HG03103 (cell line): ENCODE measurements around the gene FAM53B.

Experiments
- ATAC-seq: cut with Tn5 transposase; IDR thresholded peaks from one replicate; pipeline ENCODE4 v1.9.1; 2021; ENCODE audit warnings: low read depth; ENCODE audit not compliant: unreplicated experiment

FAM53B gene

DNA sequence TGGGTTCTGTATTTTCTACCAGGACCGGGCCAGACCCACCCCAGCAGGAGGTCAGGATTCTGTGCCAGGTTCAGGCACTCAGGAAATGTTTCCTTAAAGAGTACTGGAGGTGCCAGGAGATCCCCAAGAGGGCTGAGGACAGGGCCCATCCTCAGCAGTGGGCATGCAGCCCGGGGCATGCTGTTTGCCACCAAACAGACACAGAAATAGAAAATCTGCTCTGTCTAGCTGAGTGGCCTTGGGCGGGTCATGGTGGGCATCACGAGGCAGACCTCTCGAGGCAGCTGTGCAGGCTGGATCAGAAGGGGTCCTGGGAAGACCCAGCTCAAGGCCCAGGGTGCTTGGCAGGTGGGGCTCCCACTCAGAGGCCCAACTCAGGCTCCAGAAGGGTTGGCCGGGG lies 105.0 kb downstream of the FAM53B start:
- no peak for ATAC-seq

DNA sequence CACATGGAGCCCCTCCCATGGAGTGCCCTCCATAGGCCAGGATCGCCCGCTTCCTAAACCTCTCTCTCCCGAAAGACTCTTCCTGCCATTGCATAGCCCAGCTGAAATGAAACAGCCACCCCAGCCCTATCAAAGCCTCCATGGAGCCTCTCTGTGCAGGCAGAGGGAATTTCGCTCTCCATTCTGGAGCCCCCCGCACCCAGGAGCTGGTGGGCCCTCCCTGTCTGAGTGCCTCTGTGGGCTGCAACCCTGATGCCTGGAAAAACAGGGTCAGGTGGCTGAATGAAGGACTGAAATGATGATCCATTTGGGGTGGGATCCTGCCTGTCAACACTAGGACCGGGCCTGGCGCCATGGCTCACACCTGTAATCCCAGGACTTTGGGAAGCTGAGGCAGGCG lies 106.4 kb downstream of the FAM53B start:
- ATAC-seq = no peak

DNA sequence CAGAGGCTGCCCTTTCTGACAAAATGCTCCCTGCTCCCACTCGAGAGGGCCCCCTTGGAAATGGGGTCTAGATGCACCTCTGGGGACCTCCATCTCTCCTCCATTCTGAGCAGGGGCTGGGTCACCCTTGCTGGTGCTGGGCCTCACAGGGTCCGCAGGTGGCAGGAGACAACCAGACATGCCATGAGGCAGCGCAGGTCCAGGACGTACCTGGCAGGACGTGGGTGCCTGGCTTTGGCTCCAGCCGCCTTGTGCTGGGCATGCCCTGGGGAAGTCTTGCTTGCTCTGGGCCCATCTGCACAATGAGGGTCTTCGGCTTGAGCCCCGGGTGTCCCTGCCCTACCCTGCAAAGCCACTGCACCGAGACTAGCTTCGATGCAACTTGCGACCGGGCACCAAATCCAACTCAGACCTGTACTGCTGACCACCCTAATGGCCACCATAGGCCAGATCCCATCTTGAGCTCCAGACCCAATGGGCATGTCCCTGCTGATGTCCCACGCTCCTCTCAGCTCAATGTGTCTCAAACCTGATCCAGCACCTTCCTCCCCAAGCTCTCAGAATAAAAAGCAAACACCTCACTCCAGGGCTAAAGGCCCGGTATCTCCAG lies 107.0 kb downstream of the FAM53B start:
- ATAC-seq = no peak

DNA sequence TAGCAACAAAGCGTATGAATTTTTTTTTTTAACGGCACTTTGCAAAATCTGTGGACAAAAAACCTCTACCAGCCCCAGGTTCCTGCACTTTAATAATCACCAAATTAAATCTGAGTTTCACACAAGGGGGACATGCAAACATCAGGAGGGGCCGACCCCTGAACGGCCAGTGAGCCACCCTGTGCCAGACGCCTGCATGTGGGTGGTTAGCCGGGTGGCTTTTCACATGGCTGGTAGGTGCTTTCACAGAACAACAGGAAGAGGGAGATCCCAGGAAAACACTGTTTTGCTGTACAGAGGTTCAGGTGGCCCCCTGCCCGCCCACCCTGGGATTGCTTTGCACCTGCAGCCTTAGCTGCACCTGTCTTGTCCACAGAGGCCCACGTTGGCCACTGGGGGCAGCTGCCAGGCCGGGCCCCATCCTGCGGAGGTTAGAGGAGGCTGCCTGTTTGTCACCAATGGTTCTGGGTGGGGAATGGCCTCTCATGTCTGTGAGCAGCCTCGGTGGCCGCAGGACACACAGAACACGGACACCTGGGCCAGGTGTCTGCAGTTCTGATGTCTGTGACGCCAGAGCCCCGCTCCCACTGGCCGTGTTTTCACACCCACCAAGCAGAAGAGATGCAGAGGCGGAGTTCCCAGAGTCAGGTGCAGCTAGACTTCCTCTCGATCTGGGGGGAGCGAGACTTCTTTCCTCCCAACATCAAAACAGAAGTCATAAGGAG lies 107.7 kb downstream of the FAM53B start:
- ATAC-seq = no peak

DNA sequence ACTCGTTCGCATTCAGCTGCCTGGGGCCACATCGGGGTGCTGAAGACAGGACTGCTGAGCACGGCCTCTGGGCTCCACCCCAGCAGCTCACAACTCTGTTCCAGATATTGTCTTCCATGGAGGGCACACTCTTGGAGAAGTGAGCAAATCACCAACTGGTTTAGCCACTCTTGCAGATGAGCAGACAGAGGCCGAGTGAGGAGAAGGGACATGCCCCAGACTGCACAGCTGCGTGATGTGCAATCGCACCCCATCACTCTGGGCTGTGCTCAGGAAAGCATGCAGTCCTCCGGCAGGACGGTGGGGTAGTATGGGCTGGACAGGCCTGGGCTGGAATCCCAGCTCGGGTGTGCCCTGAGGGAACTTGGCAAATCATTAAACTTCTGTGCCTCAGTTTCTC lies 111.6 kb downstream of the FAM53B start:
- no peak for ATAC-seq

DNA sequence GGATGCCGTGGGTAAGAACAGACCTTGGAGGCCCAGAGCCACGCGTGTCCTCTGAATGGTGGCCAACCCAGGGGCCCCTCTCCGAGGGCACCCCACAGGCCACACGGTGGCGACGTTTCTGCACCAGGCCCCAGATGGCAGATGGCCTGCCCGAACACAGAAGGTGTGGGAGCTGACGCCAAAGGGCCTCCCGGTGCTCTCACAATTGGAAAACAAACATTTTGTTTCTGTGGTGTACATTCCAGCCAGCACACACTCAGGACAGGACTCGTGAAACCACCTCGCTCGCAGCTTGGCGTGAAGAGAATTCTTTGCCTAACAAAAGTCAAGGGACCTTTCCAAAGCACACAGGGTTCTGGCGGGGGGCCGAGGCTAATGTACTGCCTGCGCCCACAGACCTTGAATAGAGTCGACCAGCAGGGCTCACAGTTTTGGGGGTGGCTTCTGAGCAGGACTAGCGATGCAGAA lies 112.1 kb downstream of the FAM53B start:
- no peak for ATAC-seq

DNA sequence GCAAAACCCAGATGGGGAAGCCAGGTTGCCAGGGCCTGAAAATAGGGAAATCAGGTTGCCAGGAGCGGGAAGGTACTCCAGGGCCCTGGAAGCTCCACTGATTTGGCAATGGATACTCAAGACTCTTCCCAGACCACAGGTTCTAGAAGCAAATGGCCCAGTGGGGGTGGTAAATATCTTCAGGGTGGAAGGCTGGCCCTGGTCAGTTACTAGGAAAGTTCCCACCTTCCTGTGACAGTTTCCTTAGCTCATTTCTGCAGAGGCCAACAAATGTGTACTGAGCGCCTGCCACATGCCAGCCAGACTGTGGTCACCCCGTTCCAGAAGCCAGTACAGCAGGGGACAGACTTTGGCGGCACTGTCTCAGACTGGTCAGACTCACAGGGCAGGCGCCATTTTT lies 113.6 kb downstream of the FAM53B start:
- no peak for ATAC-seq

DNA sequence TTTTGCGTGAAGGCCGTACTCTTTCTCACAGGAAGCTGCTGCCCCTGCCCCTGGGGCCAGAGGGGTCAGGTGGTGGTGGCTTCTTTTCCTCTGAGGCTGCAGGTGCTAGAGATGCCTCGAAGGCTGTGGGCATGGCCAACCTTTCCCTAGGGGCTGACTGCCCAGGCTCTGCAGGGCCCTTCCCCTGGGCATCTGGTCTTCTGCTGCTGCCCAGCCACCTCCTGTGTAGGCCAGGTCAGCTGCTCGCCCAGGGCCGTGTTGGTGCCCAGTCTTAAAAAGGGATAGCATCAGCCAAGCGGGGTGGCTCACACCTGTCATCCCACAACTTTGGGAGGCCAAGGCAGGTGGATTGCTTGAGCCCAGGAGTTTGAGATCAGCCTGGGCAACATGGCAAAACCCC lies 114.3 kb downstream of the FAM53B start:
- no peak for ATAC-seq

DNA sequence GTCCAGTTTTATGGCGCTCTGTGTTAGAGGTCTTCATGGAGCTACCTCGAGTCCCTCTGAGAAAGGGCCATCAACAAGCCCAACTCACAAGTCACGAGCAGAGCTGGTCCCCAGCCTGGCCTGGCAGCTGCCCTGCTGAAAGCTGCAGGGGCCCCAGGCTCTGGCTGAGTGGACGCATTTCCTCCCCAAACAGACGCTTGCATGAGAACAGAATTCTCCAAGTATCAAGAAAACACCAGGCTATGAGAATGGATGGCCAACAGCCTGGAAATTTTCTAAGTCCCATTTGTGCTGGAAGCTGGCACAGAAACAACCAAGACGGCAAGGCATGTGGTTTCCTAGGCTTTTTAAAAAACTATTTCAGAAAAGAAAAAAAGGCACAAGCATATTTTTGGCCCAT lies 114.8 kb downstream of the FAM53B start:
- ATAC-seq = no peak

DNA sequence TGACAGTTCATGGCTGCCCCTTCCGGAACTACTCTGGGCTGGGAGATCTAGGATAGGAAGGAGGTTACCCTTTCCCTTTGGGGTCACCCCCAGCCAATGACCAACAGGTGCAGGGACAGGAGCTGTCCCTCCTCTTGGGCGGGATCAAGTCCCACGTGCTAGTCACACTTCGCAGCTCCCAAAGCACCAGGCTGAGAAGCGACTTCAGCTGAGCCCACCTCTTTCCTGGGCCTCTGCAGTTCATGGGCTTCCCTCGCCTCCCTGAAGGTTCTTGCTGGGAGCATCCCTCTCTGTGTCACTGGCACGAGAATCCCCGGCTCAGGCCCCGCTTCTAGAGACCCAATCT lies 115.5 kb downstream of the FAM53B start:
- no peak for ATAC-seq

DNA sequence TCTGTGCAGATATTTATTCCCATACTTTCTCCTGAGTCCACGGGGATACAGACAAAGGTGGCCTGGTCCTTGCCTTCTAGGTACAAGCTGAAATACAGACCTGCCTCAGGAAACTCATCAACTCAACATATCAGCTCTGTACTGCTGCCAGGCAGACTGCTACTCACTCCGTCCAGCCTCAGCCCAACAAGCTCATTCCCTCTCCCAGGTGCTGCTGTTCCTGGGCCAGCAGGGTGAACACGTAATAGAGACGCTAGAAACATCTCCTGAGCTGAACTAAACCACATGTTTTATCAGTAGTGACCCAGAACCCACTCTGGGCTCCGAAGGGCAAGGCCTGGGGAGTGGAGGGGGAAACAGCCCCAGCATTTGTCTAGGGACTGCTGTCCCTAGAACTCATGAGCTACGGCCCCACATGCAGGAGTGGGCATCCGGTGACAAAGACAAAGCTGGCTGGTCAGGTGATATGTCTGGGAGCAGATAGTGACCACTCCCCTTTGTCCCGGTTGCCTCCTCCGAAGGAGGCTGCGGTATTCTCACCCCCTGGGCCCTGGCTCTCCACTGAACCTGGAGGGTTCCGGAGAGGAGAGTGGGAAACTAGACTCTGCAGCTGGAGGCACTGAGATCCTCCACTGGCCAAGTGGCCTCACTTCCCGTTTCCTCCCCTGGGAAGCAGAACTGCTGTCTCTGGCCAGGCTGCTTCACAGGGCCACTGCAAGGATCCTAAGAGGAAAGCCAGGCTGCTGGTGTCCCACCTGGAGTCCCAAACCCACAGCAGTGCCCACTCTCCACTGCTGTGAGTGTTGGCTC lies 116.1 kb downstream of the FAM53B start:
- ATAC-seq = no peak

DNA sequence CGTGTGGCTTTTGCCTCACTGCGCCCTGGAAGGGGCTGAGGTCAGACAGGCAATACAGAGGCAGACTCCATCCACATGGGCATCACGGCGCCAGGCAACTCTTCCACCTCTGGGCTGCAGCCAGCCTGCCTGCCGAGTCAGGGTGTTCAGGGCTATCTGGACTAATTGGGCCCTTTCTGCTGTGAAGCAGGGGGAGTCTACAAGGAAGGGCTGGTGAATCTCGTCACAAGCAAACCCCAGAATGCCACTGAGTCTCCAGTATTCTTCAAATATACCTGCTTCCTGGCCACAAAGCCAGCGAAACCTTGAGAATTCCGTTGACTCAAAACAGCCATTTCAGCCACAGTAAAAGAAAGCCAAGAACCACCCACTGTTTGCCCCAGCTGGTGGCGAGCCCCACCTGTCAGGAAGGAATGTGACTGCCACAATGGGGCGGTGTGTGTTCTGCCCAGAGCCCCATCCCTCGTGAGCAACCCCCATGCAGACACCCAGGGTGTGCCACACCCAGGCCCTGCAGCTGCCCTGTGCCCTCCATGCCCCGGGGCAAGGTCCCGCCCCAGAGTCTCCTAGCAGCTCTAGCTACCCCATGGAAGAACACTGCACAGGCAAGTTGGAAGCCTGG lies 117.3 kb downstream of the FAM53B start:
- peak; percentile 63 for ATAC-seq

DNA sequence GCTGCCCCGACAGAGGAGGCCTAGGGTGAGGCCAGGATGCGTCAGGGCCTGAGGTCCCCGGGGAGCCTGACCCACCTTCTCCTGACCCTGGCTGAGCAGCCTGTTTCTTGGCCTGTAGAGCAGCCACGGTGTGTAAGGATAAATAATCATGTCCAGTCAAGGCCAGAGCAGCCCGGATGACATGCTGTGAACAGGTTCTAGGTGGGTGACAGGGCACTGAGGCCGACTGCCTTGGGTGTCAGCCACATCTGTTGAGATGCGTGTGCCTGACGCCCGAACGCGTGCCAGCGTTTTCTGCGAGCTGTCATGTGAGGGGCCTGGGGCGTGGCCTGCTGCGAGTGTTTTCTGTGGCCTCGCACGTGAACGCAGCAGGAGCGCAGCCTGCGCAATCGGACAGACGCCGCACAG lies 118.3 kb downstream of the FAM53B start:
- ATAC-seq = no peak

DNA sequence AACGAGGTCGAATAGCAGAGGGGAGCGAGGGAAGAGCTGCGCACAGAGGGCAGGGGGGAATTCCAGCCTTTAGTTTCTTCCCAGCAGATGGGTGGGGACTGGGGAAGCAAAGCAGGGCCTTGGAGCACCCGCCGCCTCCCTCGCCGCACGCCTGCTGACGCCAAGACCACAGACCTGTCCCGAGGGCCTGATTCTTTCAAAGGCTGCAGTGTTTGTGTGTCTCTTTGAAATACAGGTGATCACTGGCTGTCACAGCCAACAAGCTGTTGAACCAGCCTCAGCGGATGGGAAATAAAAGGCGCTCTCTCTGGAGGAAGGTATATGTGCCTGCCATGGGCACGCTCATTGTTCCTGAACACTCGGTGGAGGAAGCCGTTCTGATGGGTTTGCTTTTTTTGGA lies 119.3 kb downstream of the FAM53B start:
- ATAC-seq = no peak

DNA sequence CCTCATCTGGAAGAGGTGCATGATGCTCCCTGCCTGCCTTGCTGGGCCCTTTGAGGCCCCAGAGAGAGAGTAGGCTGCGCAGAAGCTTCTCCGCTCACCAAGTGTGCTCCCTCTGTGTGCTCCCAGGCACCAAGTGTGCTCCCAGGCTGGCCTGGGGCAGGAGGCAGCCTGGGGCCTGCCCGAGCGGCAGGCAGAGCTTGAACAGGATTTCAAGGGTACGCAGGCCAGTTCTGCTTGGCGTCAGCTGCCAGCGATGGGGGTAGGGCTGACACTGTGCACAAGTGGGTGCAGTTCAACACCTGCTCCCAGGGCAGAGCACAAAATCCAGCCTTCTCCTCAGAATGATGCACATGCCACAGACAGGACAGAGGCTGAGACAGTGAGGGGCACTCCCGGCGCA lies 119.7 kb downstream of the FAM53B start:
- ATAC-seq = no peak

DNA sequence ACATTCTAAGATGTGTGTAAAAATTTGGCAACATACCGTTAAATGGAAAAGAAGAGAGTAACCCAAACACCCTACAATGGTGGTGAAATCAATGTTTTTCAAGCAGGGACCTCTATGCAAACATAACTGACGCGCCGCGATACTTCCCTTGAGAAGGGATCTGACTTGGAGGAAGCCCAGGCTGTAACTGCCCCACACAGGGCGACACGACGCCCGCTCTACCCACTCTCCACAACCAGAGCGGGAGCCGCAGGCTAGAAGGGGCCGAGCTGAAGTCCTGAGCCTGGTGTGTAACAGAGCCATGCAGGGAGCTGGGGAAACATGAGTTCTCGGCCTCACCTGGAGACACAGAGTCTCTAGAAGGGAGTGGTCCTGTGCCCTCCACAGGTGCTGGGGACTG lies 120.2 kb downstream of the FAM53B start:
- no peak for ATAC-seq

DNA sequence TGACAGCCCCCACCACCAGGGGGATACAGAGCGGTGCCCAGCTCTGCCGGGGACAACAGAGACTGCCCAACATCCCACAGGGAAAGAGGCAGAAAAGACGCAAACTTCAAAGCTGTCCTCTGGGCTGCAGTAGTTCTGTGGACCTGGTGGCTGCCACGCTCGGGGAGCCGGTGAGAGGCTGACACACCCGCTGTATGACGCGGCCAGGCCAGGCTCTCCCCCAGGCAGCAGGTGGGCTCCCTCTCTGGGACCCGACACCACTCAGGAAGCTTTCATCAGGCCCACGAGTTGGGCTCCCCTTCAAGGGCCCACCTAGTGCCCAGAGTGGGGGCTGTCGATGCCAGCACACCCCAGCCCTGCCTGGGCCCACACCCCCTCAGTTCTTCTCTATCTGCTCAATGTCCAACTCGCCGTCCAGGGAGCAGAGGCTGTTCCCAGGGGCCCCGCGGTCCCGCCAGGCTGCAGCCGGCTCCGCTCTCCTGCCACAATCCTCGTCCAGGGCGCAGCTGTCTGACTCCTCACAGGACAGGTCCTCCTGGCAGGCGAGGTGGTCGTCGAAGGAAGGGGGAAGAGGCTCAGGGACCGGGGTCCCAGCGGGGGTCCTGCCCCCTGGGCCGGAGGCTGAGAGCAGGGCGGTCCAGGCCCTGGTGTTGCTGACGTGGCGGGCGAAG lies 121.2 kb downstream of the FAM53B start:
- ATAC-seq = no peak

DNA sequence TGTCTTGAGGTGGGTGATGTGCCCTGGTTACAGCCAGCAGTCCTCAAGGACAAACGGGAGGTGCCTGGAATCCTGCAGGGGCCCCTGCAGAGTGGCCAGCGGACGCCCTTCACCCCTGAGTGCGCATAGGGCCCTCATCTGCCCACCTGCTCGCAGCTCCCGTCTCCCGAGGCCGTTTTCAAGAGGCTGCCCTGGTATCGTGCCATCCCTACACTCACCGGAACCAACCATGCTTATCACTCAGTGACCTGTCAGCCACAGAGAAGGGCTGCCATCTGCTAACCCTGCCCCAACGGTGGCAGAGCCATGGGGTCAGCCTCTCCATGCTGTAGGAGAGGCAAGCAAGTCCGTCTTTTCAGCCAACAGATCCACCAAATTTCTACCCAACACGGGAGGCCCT lies 122.0 kb downstream of the FAM53B start:
- ATAC-seq = no peak

DNA sequence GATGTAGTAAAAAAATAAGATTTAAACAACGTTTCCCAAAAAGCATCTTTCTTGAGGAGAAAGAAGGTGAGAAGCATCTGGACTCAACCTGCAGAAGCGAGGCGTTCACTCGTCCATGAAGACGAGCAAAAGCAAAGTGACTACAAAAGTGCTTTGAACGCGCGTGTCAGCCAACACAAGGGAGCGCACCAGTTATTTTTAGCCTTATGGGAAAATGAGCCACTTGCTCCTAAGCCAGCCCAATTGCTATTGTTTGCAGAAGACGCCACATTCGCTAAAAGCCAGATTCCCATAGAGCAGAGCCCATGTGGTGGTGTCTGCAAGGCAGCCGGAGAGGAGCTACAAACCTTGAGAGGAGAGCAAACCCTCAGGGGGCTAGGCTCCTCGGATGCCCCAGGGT lies 122.5 kb downstream of the FAM53B start:
- no peak for ATAC-seq

DNA sequence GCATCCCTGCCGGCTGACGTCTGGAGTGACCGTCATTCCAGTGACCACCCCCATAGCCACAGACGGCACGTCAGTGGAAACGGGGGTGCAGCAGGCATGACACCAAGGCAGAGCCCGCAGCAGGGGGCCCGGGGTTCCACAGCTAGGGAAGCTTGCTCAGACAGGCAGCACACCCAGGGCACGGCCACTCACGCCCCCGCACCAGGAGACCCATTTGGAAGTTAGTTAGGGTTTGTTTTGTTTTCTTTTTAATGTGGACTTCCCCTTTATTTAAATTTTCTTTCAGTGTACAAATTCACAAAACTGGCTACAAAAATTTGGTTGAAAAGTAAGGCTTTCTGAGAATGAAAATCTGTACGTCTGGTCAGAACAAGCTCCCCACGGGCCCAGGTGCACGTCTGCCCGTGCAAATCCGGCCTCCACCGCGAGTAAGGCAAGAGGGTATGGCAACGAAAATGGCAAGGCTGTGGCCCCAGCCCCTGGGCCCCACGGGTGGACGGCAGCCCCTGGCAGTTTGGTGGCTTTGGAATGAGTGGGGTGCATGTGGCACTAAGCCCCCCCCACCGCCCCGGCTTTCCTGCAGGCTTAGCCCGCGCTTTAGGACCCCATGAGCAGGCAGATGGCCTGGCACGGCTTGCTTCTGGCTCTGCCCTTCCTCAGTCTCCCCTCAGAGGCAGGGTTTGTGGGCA lies 124.2 kb downstream of the FAM53B start:
- no peak for ATAC-seq
